MG63 (cell line): ENCODE data around the gene FBXO21. TPM values are rescaled to one million over a fixed set of nuclear protein-coding genes. Genes with fewer than 3 reads are reported as not detected.
"Not testable (repeated sequence)": the region's sequence is repeated elsewhere in the genome, so short reads cannot be mapped to it uniquely, and the experiment has no call there.

Experiments used
- DNase-seq: peaks from one replicate; pipeline ENCODE4 v3.0.0-alpha.2; 2020
- H3K27me3 ChIP-seq: fragments of 250-450 bp; sonication (Bioruptor Pico); 2 replicates; pipeline ENCODE4 v1.5.1; 2020; ENCODE audit warnings: mild to moderate bottlenecking, moderate library complexity
- H3K36me3 ChIP-seq: fragments of 250-450 bp; sonication (Bioruptor Pico); 2 replicates; pipeline ENCODE4 v1.5.1; 2020; ENCODE audit warnings: mild to moderate bottlenecking, moderate library complexity
- H3K4me3 ChIP-seq: fragments of 250-450 bp; sonication (Bioruptor Pico); 2 replicates; pipeline ENCODE4 v1.5.1; 2020; ENCODE audit warnings: mild to moderate bottlenecking, moderate library complexity
- H3K9me3 ChIP-seq: fragments of 250-450 bp; sonication (Bioruptor Pico); 2 replicates; pipeline ENCODE4 v1.5.1; 2020; ENCODE audit warnings: mild to moderate bottlenecking, moderate library complexity
- total RNA-seq: library from RNA; depleted of rRNA; stranded (reverse); fragments of >200 nt; shearing (Covaris generic); gene quantifications from 2 replicates; pipeline ENCODE4 v1.2.3, GENCODE V29; 2014; ENCODE audit warnings: low replicate concordance; rRNA removed

The FBXO21 gene, protein sequence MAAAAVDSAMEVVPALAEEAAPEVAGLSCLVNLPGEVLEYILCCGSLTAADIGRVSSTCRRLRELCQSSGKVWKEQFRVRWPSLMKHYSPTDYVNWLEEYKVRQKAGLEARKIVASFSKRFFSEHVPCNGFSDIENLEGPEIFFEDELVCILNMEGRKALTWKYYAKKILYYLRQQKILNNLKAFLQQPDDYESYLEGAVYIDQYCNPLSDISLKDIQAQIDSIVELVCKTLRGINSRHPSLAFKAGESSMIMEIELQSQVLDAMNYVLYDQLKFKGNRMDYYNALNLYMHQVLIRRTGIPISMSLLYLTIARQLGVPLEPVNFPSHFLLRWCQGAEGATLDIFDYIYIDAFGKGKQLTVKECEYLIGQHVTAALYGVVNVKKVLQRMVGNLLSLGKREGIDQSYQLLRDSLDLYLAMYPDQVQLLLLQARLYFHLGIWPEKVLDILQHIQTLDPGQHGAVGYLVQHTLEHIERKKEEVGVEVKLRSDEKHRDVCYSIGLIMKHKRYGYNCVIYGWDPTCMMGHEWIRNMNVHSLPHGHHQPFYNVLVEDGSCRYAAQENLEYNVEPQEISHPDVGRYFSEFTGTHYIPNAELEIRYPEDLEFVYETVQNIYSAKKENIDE
- 10.4 and 12.0 TPM in 2 replicates for total RNA-seq

- Histone ChIP-seq H3K36me3 (peaks cover 10% of the 10 kb centered on the region), H3K9me3 (no peaks in the 10 kb centered on the region), H3K4me3 (peak within 1 kb of the TSS; percentile 67), H3K27me3 (no peaks in the 10 kb centered on the region)
- DNase-seq, result peak; percentile 75
Measured at GRCh38 chr12:117190210-117190781, at the start of gene FBXO21. TSS of gene FBXO21 (minus strand) at chr12:117190470. CDS start at chr12:117190456, 14 bp downstream.

DNA sequence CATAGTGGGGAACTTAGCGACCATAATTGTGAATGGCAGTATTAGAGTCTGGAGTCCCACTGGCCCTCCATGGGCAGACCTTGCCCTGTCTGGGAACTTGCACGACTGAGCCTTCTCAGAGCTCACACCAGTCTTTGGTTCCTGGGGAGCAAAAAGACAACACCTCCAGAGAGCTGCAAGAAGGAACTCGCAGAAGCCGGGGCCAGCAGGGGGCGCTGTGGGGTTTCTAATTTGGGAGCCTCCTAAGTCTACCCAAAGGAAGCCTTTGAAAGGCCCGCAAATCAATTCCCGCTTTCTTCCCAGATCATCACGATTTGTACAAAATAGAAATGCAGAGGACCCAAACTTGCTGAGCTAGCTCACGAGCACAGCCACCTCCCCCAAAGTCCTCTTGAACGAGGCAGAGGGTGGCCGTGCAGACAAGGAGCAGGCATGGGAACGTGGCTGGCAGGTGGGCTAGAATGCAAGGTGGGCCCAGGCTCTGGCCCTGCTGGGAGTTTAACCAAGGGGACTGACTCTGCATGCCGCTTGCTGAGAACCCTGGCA, 46.3 kb upstream of the FBXO21 start:
- Histone ChIP-seq H3K36me3 (no peaks in the 10 kb centered on the region), H3K4me3 (no peak overlapping the region), H3K9me3 (no peaks in the 10 kb centered on the region), H3K27me3 (no peaks in the 10 kb centered on the region; the same call in 1 of the 2 replicates)
- peak; percentile 63 for DNase-seq

GRCh38 chr12:117235261-117235660, 45.0 kb upstream of the FBXO21 start:
- no peak for DNase-seq
- no peaks in the 10 kb centered on the region; the same call in 1 of the 2 replicates for H3K27me3 ChIP-seq
- H3K36me3 ChIP-seq, result no peaks in the 10 kb centered on the region
- no peaks in the 10 kb centered on the region for H3K9me3 ChIP-seq
- H3K4me3 ChIP-seq, result no peak overlapping the region

- Histone ChIP-seq H3K4me3 (no peak overlapping the region), H3K36me3 (no peaks in the 10 kb centered on the region), H3K9me3 (no peaks in the 10 kb centered on the region), H3K27me3 (no peaks in the 10 kb centered on the region; the same call in 1 of the 2 replicates)
- DNase-seq, result no peak
Measured at GRCh38 chr12:117234441-117234840, 44.2 kb upstream of the FBXO21 start.

- DNase-seq, result no peak
- H3K9me3 ChIP-seq, result no peaks in the 10 kb centered on the region
- H3K36me3 ChIP-seq, result no peaks in the 10 kb centered on the region
- no peaks in the 10 kb centered on the region for H3K27me3 ChIP-seq
- H3K4me3 ChIP-seq, result no peak overlapping the region
Measured at GRCh38 chr12:117231750-117232149, 41.5 kb upstream of the FBXO21 start.

GRCh38 chr12:117228239-117228638, 38.0 kb upstream of the FBXO21 start:
- no peak overlapping the region for H3K4me3 ChIP-seq
- H3K9me3 ChIP-seq, result no peaks in the 10 kb centered on the region
- no peaks in the 10 kb centered on the region for H3K36me3 ChIP-seq
- DNase-seq, result no peak
- H3K27me3 ChIP-seq, result no peaks in the 10 kb centered on the region

- no peak for DNase-seq
- no peaks in the 10 kb centered on the region for H3K36me3 ChIP-seq
- no peaks in the 10 kb centered on the region for H3K27me3 ChIP-seq
- H3K9me3 ChIP-seq, result no peaks in the 10 kb centered on the region
- H3K4me3 ChIP-seq, result no peak overlapping the region
Measured at GRCh38 chr12:117227000-117227653, 36.9 kb upstream of the FBXO21 start.

DNA sequence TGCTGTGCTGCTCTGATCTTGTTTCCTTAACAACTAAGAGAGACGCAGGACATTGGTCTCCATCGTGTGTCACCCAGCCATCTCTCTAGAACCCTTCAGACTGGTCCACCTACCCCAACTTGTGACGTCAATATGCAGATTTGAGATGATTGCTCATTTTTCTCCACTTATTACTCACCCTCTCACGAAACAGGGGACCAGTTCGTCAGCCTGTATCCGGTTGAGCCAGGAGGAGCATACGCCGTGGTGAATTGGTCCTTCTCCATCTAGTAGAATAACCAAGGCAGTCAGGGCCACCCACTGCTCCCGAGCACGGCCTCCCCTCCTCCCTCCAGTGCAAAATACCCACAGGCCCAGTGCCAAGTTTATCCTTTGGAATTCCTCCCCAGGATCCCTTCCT, 36.2 kb upstream of the FBXO21 start:
- H3K36me3 ChIP-seq, result no peaks in the 10 kb centered on the region
- no peak overlapping the region for H3K4me3 ChIP-seq
- no peaks in the 10 kb centered on the region for H3K27me3 ChIP-seq
- no peaks in the 10 kb centered on the region for H3K9me3 ChIP-seq
- no peak for DNase-seq

- DNase-seq, result no peak
- Histone ChIP-seq H3K4me3 (no peak overlapping the region), H3K27me3 (no peaks in the 10 kb centered on the region), H3K36me3 (no peaks in the 10 kb centered on the region), H3K9me3 (no peaks in the 10 kb centered on the region)
Measured at GRCh38 chr12:117225179-117225578, 34.9 kb upstream of the FBXO21 start.

DNA sequence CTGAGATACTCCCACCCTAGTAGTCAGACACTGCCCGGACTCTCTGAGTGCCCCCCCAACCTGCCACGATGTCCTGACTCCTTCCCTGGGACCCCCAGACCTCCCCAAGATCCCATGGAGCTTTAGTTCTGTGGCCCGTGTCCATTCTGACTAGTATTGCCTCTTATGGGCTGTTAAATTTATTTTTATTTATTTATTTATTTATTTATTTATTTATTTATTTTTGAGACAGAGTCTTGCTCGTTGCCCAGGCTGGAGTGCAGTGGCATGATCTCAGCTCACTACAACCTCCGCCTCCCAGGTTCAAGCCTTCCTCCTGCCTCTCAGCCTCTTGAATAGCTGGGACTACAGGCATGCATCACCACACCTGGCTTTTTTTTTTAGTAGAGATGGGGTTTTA, 30.7 kb upstream of the FBXO21 start:
- H3K9me3 ChIP-seq, DNase-seq, H3K27me3 ChIP-seq, H3K36me3 ChIP-seq, H3K4me3 ChIP-seq: not testable (repeated sequence)

- no peak overlapping the region for H3K4me3 ChIP-seq
- peaks cover 7% of the 10 kb centered on the region; the same call in 1 of the 2 replicates for H3K27me3 ChIP-seq
- H3K9me3 ChIP-seq, result no peaks in the 10 kb centered on the region
- DNase-seq, result no peak
- H3K36me3 ChIP-seq, result no peaks in the 10 kb centered on the region
Measured at GRCh38 chr12:117218149-117218548, 27.9 kb upstream of the FBXO21 start.

DNA sequence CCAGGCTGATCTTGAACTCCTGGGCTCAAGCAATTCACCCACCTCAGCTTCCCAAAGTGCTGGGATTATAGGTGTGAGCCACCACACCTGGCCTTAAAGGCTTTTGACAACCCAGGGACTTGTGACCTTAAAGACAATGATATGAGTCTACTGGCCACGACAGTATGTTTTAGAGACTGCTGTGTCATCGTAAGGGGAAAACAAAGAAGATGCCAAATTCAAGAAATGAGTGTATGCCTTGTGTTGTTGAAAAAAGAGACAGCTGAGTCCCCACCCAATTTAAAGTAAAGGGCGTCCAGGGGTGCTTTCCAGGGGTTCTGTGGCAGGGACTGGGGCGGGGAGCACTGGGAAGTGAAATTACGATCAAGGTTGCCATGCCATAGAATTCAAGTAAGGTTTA, 26.4 kb upstream of the FBXO21 start:
- Histone ChIP-seq H3K9me3 (no peaks in the 10 kb centered on the region), H3K27me3 (peaks cover 9% of the 10 kb centered on the region; the same call in 1 of the 2 replicates), H3K4me3 (no peak overlapping the region), H3K36me3 (no peaks in the 10 kb centered on the region)
- DNase-seq, result no peak

GRCh38 chr12:117214797-117215196, 24.5 kb upstream of the FBXO21 start:
- no peaks in the 10 kb centered on the region for H3K36me3 ChIP-seq
- no peak for DNase-seq
- H3K4me3 ChIP-seq, result no peak overlapping the region
- peaks cover 9% of the 10 kb centered on the region; the same call in 1 of the 2 replicates for H3K27me3 ChIP-seq
- no peaks in the 10 kb centered on the region for H3K9me3 ChIP-seq

GRCh38 chr12:117213295-117213808, 23.1 kb upstream of the FBXO21 start:
- no peak for DNase-seq
- Histone ChIP-seq H3K36me3 (no peaks in the 10 kb centered on the region), H3K9me3 (no peaks in the 10 kb centered on the region), H3K27me3 (peaks cover 6% of the 10 kb centered on the region; the same call in 1 of the 2 replicates), H3K4me3 (no peak overlapping the region)

- Histone ChIP-seq H3K9me3 (no peaks in the 10 kb centered on the region), H3K36me3 (no peaks in the 10 kb centered on the region), H3K4me3 (no peak overlapping the region), H3K27me3 (peaks cover 2% of the 10 kb centered on the region; the same call in 1 of the 2 replicates)
- peak; percentile 48 for DNase-seq
Measured at GRCh38 chr12:117212563-117213190, 22.4 kb upstream of the FBXO21 start.
